ENCODE measurements around the gene ALG2.

Gene ALG2

GRCh38 chr9:99178912-99179872 lies 42.5 kb downstream of the ALG2 start:
- no peaks in the 10 kb centered on the region for H3K27me3 Mint-ChIP-seq (ENCODE audit: low read depth)
- H3K4me1 Mint-ChIP-seq (ENCODE audit: low read depth) = peaks cover 56% of the 10 kb centered on the region
- no peaks in the 10 kb centered on the region for H3K9me3 Mint-ChIP-seq
- H3K27ac Mint-ChIP-seq = peak overlapping the region; percentile 43
- H3K4me3 Mint-ChIP-seq = no peak overlapping the region
- peaks cover 1% of the 10 kb centered on the region for H3K36me3 Mint-ChIP-seq (ENCODE audit: low read depth)

- Mint-ChIP-seq H3K27ac (no peak overlapping the region), H3K27me3 (ENCODE audit: low read depth) (no peaks in the 10 kb centered on the region), H3K36me3 (ENCODE audit: low read depth) (peaks cover 1% of the 10 kb centered on the region), H3K4me3 (no peak overlapping the region), H3K9me3 (no peaks in the 10 kb centered on the region), H3K4me1 (ENCODE audit: low read depth) (peaks cover 52% of the 10 kb centered on the region)
These were observed 44.0 kb downstream of the ALG2 start for GRCh38 chr9:99177576-99178366.

- peaks cover 6% of the 10 kb centered on the region for H3K27me3 Mint-ChIP-seq (ENCODE audit: low read depth)
- no peak overlapping the region for H3K4me3 Mint-ChIP-seq
- peaks cover 43% of the 10 kb centered on the region for H3K4me1 Mint-ChIP-seq (ENCODE audit: low read depth)
- H3K36me3 Mint-ChIP-seq (ENCODE audit: low read depth) = no peaks in the 10 kb centered on the region
- no peaks in the 10 kb centered on the region for H3K9me3 Mint-ChIP-seq
- no peak overlapping the region for H3K27ac Mint-ChIP-seq
These were observed 45.2 kb downstream of the ALG2 start for GRCh38 chr9:99176527-99177013.

DNA sequence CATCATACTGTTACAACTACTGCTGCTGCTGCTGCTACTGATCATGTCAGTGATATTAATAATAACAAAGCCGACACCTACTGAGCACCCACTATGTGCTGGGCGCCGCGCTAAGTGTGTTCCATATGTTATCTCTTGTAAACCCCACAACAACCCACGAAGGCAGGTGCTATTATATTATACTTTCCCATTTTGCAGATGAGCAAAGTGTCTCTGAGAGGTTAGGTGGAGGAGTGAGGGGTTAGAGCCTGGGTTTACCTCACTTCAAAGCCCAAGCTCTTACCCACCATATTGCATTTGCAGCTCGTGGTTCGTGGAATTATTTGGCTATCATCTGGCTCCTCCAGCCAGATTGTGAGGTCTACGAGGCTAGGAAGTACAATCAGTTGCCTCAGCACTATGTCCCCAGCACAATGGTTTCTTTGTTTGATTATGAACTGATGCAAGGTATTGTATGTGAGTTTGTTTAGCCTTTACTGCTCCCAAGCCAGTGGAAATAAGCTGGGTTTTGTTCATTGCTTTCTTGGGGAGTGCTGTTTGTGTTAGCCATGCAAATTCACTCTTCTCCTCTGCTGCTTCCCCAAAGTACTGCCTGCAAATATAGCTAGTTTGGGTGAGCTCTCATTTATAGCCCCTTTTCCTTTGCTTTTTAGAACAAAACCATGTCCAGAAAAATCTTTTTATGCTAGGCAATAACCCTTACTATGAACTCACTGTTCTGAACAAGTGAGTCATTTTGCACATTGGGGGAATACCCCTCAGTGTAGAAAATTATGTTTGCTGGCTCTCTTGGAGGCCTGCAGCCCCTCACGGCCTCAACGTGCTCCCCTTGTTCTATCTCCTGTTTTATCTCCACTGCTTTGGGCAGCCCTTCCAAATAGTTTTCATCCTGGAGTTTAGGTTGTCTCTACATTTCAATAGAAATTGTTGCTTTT lies 47.9 kb downstream of the ALG2 start:
- H3K9me3 Mint-ChIP-seq = no peaks in the 10 kb centered on the region
- peaks cover 17% of the 10 kb centered on the region for H3K27me3 Mint-ChIP-seq (ENCODE audit: low read depth)
- no peak overlapping the region for H3K27ac Mint-ChIP-seq
- no peaks in the 10 kb centered on the region for H3K36me3 Mint-ChIP-seq (ENCODE audit: low read depth)
- no peak overlapping the region for H3K4me3 Mint-ChIP-seq
- H3K4me1 Mint-ChIP-seq (ENCODE audit: low read depth) = peaks cover 18% of the 10 kb centered on the region

DNA sequence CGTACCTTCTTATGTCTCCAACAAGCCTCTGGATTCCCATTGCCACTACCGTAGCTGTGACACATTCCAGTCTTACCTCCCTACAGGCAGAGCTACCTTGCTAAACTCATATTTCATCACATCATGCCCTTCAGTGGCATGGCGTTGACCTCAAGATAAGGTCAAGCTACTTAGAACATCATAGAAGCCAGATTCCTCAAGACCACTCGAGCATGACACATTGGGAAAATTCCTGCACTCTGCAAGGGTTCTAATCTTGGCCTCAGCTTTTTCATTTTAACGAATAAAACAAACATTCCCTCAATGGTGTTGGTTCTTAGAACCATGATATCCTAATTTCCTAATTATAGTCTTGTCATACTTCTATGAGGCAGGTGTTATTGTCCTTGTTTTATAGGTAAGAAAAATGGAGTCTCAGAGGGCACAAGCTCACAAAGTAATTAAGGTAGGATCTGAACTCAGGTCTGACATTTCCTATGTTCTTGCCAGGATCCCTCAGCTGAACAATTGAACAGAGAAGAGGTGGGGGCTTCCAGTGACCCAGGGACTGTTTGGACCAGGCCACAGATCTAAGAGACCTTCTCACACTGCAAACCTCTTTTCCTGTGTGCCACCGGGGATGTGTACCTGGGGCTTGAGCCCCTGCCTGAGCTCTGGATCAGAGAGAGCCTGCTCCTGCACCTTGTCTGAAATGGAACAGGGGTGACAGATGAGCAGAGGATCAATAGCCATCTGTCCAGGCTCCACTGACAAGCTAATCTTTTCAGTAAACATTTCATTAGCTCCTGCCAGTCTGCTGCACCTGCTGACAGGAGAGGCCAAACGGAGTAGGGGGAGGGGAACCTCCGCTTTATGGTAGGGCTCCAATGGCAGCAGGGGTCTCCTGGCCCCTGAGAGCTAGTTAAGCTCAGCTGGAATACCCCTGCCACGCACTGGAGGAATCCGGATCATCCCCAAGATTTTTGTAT lies 49.3 kb downstream of the ALG2 start:
- H3K27ac Mint-ChIP-seq = no peak overlapping the region
- H3K36me3 Mint-ChIP-seq (ENCODE audit: low read depth) = no peaks in the 10 kb centered on the region
- H3K9me3 Mint-ChIP-seq = no peaks in the 10 kb centered on the region
- no peak overlapping the region for H3K4me3 Mint-ChIP-seq
- peaks cover 24% of the 10 kb centered on the region for H3K4me1 Mint-ChIP-seq (ENCODE audit: low read depth)
- peaks cover 17% of the 10 kb centered on the region for H3K27me3 Mint-ChIP-seq (ENCODE audit: low read depth)

DNA sequence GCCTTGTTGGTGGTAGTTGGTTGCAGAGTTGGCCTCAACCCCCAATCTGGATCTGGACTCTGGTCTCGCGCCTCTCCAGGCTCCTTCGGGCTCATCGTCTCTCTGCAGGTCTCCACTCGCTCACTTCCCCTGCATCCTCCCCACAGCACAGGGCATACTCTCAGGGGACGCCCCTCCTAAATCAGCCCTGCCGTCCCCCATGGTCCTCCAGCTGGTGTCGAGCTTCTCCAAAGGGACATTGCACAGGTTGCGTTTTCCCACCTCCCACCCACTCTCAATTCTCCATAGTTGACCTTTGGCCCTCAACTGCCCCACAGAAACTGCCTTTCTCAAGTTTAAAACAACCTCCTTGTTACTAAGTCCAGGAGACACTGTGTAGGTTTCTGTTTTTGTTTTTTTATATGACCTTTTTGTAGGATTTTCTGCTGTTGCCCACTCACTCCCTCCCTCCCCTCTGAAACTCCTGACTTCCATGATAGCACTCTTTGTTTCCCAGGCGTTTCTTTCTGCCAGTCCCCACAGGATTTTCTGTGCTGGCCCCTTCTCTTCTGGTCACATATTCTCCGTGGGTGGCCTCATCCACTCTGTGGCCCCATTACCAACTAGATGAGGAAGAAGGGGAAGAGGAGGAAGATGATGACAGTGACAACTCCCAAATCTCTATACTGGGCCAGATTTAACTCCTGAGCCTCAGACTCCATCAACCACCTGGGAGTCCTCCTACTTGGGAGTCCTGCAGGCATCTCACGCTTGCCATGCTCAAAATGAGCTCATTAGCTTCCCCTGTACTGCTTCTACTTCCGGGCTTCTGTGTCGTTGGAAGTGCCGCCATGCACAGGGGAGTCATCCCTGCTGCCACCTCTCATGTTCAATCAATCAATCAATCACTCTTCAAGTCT lies 50.3 kb downstream of the ALG2 start:
- H3K4me1 Mint-ChIP-seq (ENCODE audit: low read depth) = peaks cover 24% of the 10 kb centered on the region
- H3K4me3 Mint-ChIP-seq = no peak overlapping the region
- H3K27me3 Mint-ChIP-seq (ENCODE audit: low read depth) = peaks cover 17% of the 10 kb centered on the region
- H3K36me3 Mint-ChIP-seq (ENCODE audit: low read depth) = no peaks in the 10 kb centered on the region
- H3K27ac Mint-ChIP-seq = no peak overlapping the region
- no peaks in the 10 kb centered on the region for H3K9me3 Mint-ChIP-seq

GRCh38 chr9:99169982-99170761 lies 51.6 kb downstream of the ALG2 start:
- no peaks in the 10 kb centered on the region for H3K36me3 Mint-ChIP-seq (ENCODE audit: low read depth)
- H3K4me3 Mint-ChIP-seq = no peak overlapping the region
- peaks cover 17% of the 10 kb centered on the region for H3K27me3 Mint-ChIP-seq (ENCODE audit: low read depth)
- H3K9me3 Mint-ChIP-seq = no peaks in the 10 kb centered on the region
- H3K4me1 Mint-ChIP-seq (ENCODE audit: low read depth) = peaks cover 30% of the 10 kb centered on the region
- no peak overlapping the region for H3K27ac Mint-ChIP-seq

- Mint-ChIP-seq H3K4me1 (ENCODE audit: low read depth) (peaks cover 28% of the 10 kb centered on the region), H3K36me3 (ENCODE audit: low read depth) (no peaks in the 10 kb centered on the region), H3K27me3 (ENCODE audit: low read depth) (peaks cover 17% of the 10 kb centered on the region), H3K4me3 (no peak overlapping the region), H3K27ac (no peak overlapping the region), H3K9me3 (no peaks in the 10 kb centered on the region)
These were observed 52.7 kb downstream of the ALG2 start for GRCh38 chr9:99169086-99169485.

- H3K4me3 Mint-ChIP-seq = no peak overlapping the region
- no peak overlapping the region for H3K27ac Mint-ChIP-seq
- H3K36me3 Mint-ChIP-seq (ENCODE audit: low read depth) = no peaks in the 10 kb centered on the region
- H3K9me3 Mint-ChIP-seq = no peaks in the 10 kb centered on the region
- H3K27me3 Mint-ChIP-seq (ENCODE audit: low read depth) = peaks cover 17% of the 10 kb centered on the region
- peaks cover 27% of the 10 kb centered on the region for H3K4me1 Mint-ChIP-seq (ENCODE audit: low read depth)
These were observed 54.0 kb downstream of the ALG2 start for GRCh38 chr9:99167694-99168093.

DNA sequence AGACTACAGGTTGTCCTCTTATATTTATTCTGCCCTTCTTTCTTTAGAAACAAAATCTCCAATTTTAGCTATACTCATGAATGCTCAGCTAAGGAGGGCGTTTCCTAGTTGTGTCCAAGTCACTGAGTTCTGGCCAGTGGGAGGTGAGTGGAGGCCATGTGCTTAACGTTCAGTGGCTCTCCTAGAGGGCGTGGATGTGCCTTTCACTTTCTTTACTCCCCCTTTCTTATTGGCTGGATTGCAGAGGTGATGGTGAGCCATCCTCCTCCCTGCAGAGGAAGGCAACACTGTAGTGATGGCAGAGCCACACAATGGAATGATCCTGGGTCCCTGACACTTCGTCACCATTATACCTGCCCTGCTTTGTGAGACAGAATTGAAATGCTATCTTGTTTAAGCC lies 54.6 kb downstream of the ALG2 start:
- H3K27me3 Mint-ChIP-seq (ENCODE audit: low read depth) = peaks cover 17% of the 10 kb centered on the region
- H3K4me3 Mint-ChIP-seq = no peak overlapping the region
- no peak overlapping the region for H3K27ac Mint-ChIP-seq
- H3K36me3 Mint-ChIP-seq (ENCODE audit: low read depth) = no peaks in the 10 kb centered on the region
- H3K9me3 Mint-ChIP-seq = no peaks in the 10 kb centered on the region
- H3K4me1 Mint-ChIP-seq (ENCODE audit: low read depth) = peaks cover 30% of the 10 kb centered on the region

Data from T-helper 1 cell treated with Interleukin-12 subunit alpha and Interleukin-12 subunit beta and Interleukin-4 antibody, amounts not matched to agents 30 μg/mL and 1 μg/mL, for 36 hours (primary cell).